OCI-LY7 (cell line): ENCODE measurements around the gene KREMEN2. TPM values are rescaled to one million over a fixed set of nuclear protein-coding genes. Genes with fewer than 3 reads are reported as not detected.

Experiments used
- BruUV-seq: library from RNA; stranded (reverse); fragments of 400-500 nt; replicated peaks from 2 replicates; lab custom pipeline; 2021; lab: Mats Ljungman, UMichigan
- CTCF ChIA-PET: fragments of 300-600 bp; sonication (Branson Sonifier 250); formaldehyde crosslinking; loops from one replicate; lab custom pipeline; 2022; ENCODE audit warnings: antibody characterized with exemption; ENCODE audit not compliant: unreplicated experiment; lab: Charles Lee
- POLR2A ChIA-PET: fragments of 300-600 bp; sonication (Branson Sonifier 250); formaldehyde crosslinking; loops from one replicate; lab custom pipeline; 2022; ENCODE audit warnings: antibody characterized with exemption; lab: Charles Lee
- DNase-seq: peaks from one replicate; pipeline ENCODE4 v3.0.0-alpha.2; 2015; ENCODE audit warnings: low spot score
- H2AFZ ChIP-seq: fragments of 200-600 bp; sonication (generic), shearing (Covaris generic); 2 replicates; pipeline ENCODE4 v1.6.1; 2014; ENCODE audit warnings: mild to moderate bottlenecking, antibody characterized with exemption, low read length, moderate library complexity
- H3K27ac ChIP-seq: fragments of 200-600 bp; sonication (generic); 2 replicates; pipeline ENCODE4 v1.5.1; 2014; ENCODE audit warnings: mixed run types, low read depth, mild to moderate bottlenecking, moderate library complexity, low read length, inconsistent platforms; ENCODE audit not compliant: poor library complexity, severe bottlenecking
- H3K36me3 ChIP-seq: fragments of 200-600 bp; sonication (generic); 2 replicates; pipeline ENCODE4 v1.6.1; 2014; ENCODE audit warnings: mild to moderate bottlenecking, antibody characterized with exemption, low read length, moderate library complexity, mixed read lengths; ENCODE audit not compliant: insufficient read depth
- H3K4me1 ChIP-seq: fragments of 200-600 bp; sonication (generic); 2 replicates; pipeline ENCODE4 v1.5.1; 2014; ENCODE audit warnings: mild to moderate bottlenecking, low read length; ENCODE audit not compliant: insufficient read depth, poor library complexity, severe bottlenecking
- H3K4me2 ChIP-seq: fragments of 200-600 bp; sonication (generic); 2 replicates; pipeline ENCODE4 v1.6.1; 2014; ENCODE audit warnings: mild to moderate bottlenecking, low read length
- H3K4me3 ChIP-seq: fragments of 200-600 bp; sonication (generic); 2 replicates; pipeline ENCODE4 v1.5.1; 2014; ENCODE audit warnings: mild to moderate bottlenecking, low read depth, low read length; ENCODE audit not compliant: poor library complexity, severe bottlenecking
- H3K79me2 ChIP-seq: fragments of 200-600 bp; sonication (generic); 2 replicates; pipeline ENCODE4 v1.6.1; 2016; ENCODE audit warnings: low read depth, mild to moderate bottlenecking, low read length, moderate library complexity, mixed read lengths; ENCODE audit not compliant: insufficient read depth
- H3K9me2 ChIP-seq: fragments of 200-600 bp; sonication (generic); 2 replicates; pipeline ENCODE4 v1.6.1; 2016; ENCODE audit warnings: mild to moderate bottlenecking, low read length, mixed read lengths; ENCODE audit not compliant: insufficient read depth
- H3K9me3 ChIP-seq: fragments of 200-600 bp; sonication (generic); 2 replicates; pipeline ENCODE4 v1.6.1; 2014; ENCODE audit warnings: mild to moderate bottlenecking, mixed run types, low read length, mixed read lengths
- H4K20me1 ChIP-seq: fragments of 200-600 bp; sonication (generic); 2 replicates; pipeline ENCODE4 v1.6.1; 2014; ENCODE audit warnings: mild to moderate bottlenecking, antibody characterized with exemption, low read length, moderate library complexity, mixed read lengths; ENCODE audit not compliant: insufficient read depth
- CTCF ChIP-seq: fragments of 200-600 bp; sonication (generic); conservative IDR thresholded peaks from 2 replicates; pipeline ENCODE4 v1.5.1; 2014; ENCODE audit warnings: mild to moderate bottlenecking, antibody characterized with exemption, low read length, moderate library complexity, mixed read lengths
- EZH2phosphoT487 ChIP-seq: fragments of 200-600 bp; sonication (generic); IDR thresholded peaks from 2 replicates; pipeline ENCODE4 v1.6.1; 2018; ENCODE audit warnings: low read depth, borderline replicate concordance, mild to moderate bottlenecking, mixed run types, antibody characterized with exemption, low read length, moderate library complexity, mixed read lengths
- intact Hi-C: fragments of 100-400 bp; cut with micrococcal nuclease; formaldehyde crosslinking; loops from one replicate; pipeline ENCODE4 v1.10.0; 2022; ENCODE audit not compliant: unreplicated experiment
- total RNA-seq, 2 experiments: library from RNA; depleted of rRNA in 1 of 2; stranded (reverse); fragments of >200 nt in 1 of 2; shearing (Covaris generic) in 1 of 2; gene quantifications; 2 replicates each; pipeline ENCODE4 v1.2.3, GENCODE V29; 2014 to 2022

KREMEN2 gene
- total RNA-seq, 2 experiments from 2014 or later: 0.09 TPM; not detected in 1

- H3K27ac ChIP-seq: no peak overlapping the region
- H3K79me2 ChIP-seq: no peaks in the 10 kb centered on the region; the same call in 1 of the 2 replicates
- peaks cover 26% of the 10 kb centered on the region; the same call in 1 of the 2 replicates for H3K36me3 ChIP-seq
- peaks cover 6% of the 10 kb centered on the region; the same call in 1 of the 2 replicates for H4K20me1 ChIP-seq
- intact Hi-C loops: no loop called here
- H3K9me2 ChIP-seq: no peaks in the 10 kb centered on the region
- BruUV-seq: no TSS peak
- TF ChIP-seq EZH2phosphoT487 (no peak), CTCF (no peak)
- CTCF ChIA-PET: no interaction called here
- no peaks in the 10 kb centered on the region for H3K9me3 ChIP-seq
- H3K4me2 ChIP-seq: peak overlapping the region; percentile 74; the same call in 1 of the 2 replicates
- DNase-seq: no peak
- H3K4me1 ChIP-seq: peaks cover 69% of the 10 kb centered on the region
- POLR2A ChIA-PET: no interaction called here
- no peak overlapping the region for H2AFZ ChIP-seq
- H3K4me3 ChIP-seq: no peak overlapping the region
Observed at GRCh38 chr16:2967721-2968161, 3.7 kb downstream of the KREMEN2 start.

- TF ChIP-seq CTCF (no peak), EZH2phosphoT487 (no peak)
- H3K4me1 ChIP-seq: peaks cover 63% of the 10 kb centered on the region
- no peaks in the 10 kb centered on the region for H3K9me2 ChIP-seq
- ChIA-PET CTCF (no interaction called here), POLR2A (no interaction called here)
- no peak overlapping the region; the same call in 1 of the 2 replicates for H2AFZ ChIP-seq
- peaks cover 32% of the 10 kb centered on the region; the same call in 1 of the 2 replicates for H3K36me3 ChIP-seq
- no TSS peak for BruUV-seq
- peak overlapping the region; percentile 47 for H3K27ac ChIP-seq
- peak overlapping the region; percentile 74 for H3K4me2 ChIP-seq
- intact Hi-C loops: no loop called here
- H4K20me1 ChIP-seq: peaks cover 6% of the 10 kb centered on the region; the same call in 1 of the 2 replicates
- H3K4me3 ChIP-seq: peak overlapping the region; percentile 99
- no peaks in the 10 kb centered on the region for H3K9me3 ChIP-seq
- no peaks in the 10 kb centered on the region; the same call in 1 of the 2 replicates for H3K79me2 ChIP-seq
- DNase-seq: peak; percentile 52
Observed at GRCh38 chr16:2968368-2968737, 4.3 kb downstream of the KREMEN2 start.
